T-cell (primary cell): ENCODE data around the gene GGPS1. TPM values are rescaled to one million over a fixed set of nuclear protein-coding genes. Genes with fewer than 3 reads are reported as not detected.

Experiments
- ATAC-seq, 4 experiments: fragments of 200-7000 bp in 3 of 4; fragments of 150-1000 bp in 1 of 4; cut with Tn5 transposase; replicated peaks in 1 of 4; 1 replicate in 3 of 4; 2 replicates in 1 of 4; pipeline ENCODE4 v1.10.0; 2021; ENCODE audit warnings: moderate library complexity in 3 of 4, mild to moderate bottlenecking in 2 of 4, moderate number of reproducible peaks in 1 of 4
- CTCF ChIA-PET, 2 donors: fragments of 300-600 bp; sonication (Branson Sonifier 250); formaldehyde crosslinking; loops; one replicate each; lab custom pipeline; 2022; ENCODE audit warnings: antibody characterized with exemption in 2 of 2; lab: Charles Lee
- POLR2A ChIA-PET, 2 donors: fragments of 300-600 bp; sonication (Branson Sonifier 250); formaldehyde crosslinking; loops; one replicate each; lab custom pipeline; 2022; ENCODE audit warnings: antibody characterized with exemption in 2 of 2; lab: Charles Lee
- DNase-seq, 35 experiments: peaks; one replicate each; pipeline versions ENCODE4 v3.0.0 to v3.0.0-alpha.2; 2013 to 2023
- H3K27ac ChIP-seq: one replicate; pipeline ENCODE4 v1.5.1; 2013; ENCODE audit warnings: low read length
- H3K27me3 ChIP-seq, 2 experiments: replicated peaks in 1 of 2; 1 replicate in 1 of 2; 2 replicates in 1 of 2; pipeline versions ENCODE4 v1.6.1 to v1.7.0; 2013; ENCODE audit warnings: low read length in 1 of 2, mixed read lengths in 1 of 2; ENCODE audit not compliant: control insufficient read depth in 2 of 2, insufficient read depth in 2 of 2; ENCODE audit errors: extremely low read depth in 1 of 2
- H3K36me3 ChIP-seq, 2 donors: 1 replicate in 1 of 2; 2 replicates in 1 of 2; pipeline versions ENCODE4 v1.6.1 to v1.7.0; 2013; ENCODE audit warnings: low read length in 1 of 2; ENCODE audit not compliant: control insufficient read depth in 2 of 2, insufficient read depth in 1 of 2; ENCODE audit errors: extremely low read depth in 1 of 2
- H3K4me1 ChIP-seq, 2 experiments: 1 replicate in 1 of 2; 2 replicates in 1 of 2; pipeline versions ENCODE4 v1.6.1 to v1.7.0; 2013; ENCODE audit warnings: low read length in 2 of 2, mixed read lengths in 1 of 2; ENCODE audit not compliant: insufficient read depth in 2 of 2, control insufficient read depth in 1 of 2; ENCODE audit errors: extremely low read depth in 1 of 2
- H3K4me3 ChIP-seq, 2 donors: 1 replicate in 1 of 2; 2 replicates in 1 of 2; pipeline versions ENCODE4 v1.5.1 to v1.7.0; 2013; ENCODE audit warnings: mild to moderate bottlenecking in 2 of 2, low read length in 1 of 2, moderate library complexity in 1 of 2; ENCODE audit not compliant: control insufficient read depth in 1 of 2; ENCODE audit errors: extremely low read depth in 1 of 2
- H3K9me3 ChIP-seq: 2 replicates; pipeline ENCODE4 v1.7.0; 2013
- H3K27ac Mint-ChIP-seq, 2 donors: one replicate each; pipeline ENCODE4 v1.8.0; 2020 to 2021; ENCODE audit warnings: mild to moderate bottlenecking in 2 of 2, mixed read lengths in 2 of 2
- H3K27me3 Mint-ChIP-seq, 2 donors: one replicate each; pipeline ENCODE4 v1.8.0; 2021 to 2022; ENCODE audit warnings: mixed read lengths in 2 of 2
- H3K36me3 Mint-ChIP-seq: one replicate; pipeline ENCODE4 v1.8.0; 2021; ENCODE audit warnings: mixed read lengths
- H3K4me1 Mint-ChIP-seq, 3 donors: one replicate each; pipeline ENCODE4 v1.8.0; 2020 to 2022; ENCODE audit warnings: mixed read lengths in 3 of 3, mild to moderate bottlenecking in 1 of 3
- H3K4me3 Mint-ChIP-seq, 3 donors: one replicate each; pipeline ENCODE4 v1.8.0; 2020 to 2022; ENCODE audit warnings: mild to moderate bottlenecking in 3 of 3, mixed read lengths in 3 of 3, moderate library complexity in 3 of 3
- H3K9me3 Mint-ChIP-seq, 3 donors: one replicate each; pipeline ENCODE4 v1.8.0; 2020 to 2022; ENCODE audit warnings: mixed read lengths in 3 of 3
- WGBS: methylation state at CpG from one replicate; pipeline ENCODE4 v1.1.5; 2013; ENCODE audit warnings: missing lambda C conversion rate; ENCODE audit not compliant: insufficient coverage; 5-methylcytosine and 5-hydroxymethylcytosine counted together
- total RNA-seq, 35 experiments: library from RNA in 6 of 35; stranded (reverse) in 6 of 35; fragments of 120-200 nt in 1 of 35; gene quantifications; one replicate each; pipeline versions ENCODE4 v1.2.1 to v1.2.4 and lab custom pipeline; 2013 to 2026

GGPS1 gene
- total RNA-seq, 5 donors from 2014 or later (not counting 1 experiment from before 2014, with no cell fraction given) = 32.2 to 44.0 (median 39.8) TPM

GRCh38 chr1:235292790-235293189 lies 35.6 kb upstream of the GGPS1 start:
- ChIA-PET POLR2A (interaction anchor here (0.5 to 1.4 kb wide), 4 partner anchors 12 to 22 kb away, joined by 3 to 5 read pairs (median 4); no protein-coding TSS in a partner anchor), CTCF (interaction anchor here (0.6 to 1.2 kb wide), 4 partner anchors 12 to 239 kb away, joined by 3 read pairs; no protein-coding TSS in a partner anchor)
- no peaks in the 10 kb centered on the region for H3K27me3 ChIP-seq
- Mint-ChIP-seq H3K36me3 (peaks cover 8% of the 10 kb centered on the region), H3K9me3 (no peaks in the 10 kb centered on the region), H3K27ac (peak overlapping the region in 1 of 2 donors; percentile 64), H3K4me1 (peaks cover 69 to 79% (median 73%) of the 10 kb centered on the region in 3 donors), H3K27me3 (no peaks in the 10 kb centered on the region), H3K4me3 (peak overlapping the region in 1 of 3 donors; percentile 26)
- H3K36me3 ChIP-seq = no peaks in the 10 kb centered on the region
- DNase-seq = no peak
- no peak for ATAC-seq
- WGBS = no CpG with 5 or more reads among the region's 4 CpGs
- H3K27ac ChIP-seq = peak overlapping the region; percentile 22
- peaks cover 3% of the 10 kb centered on the region for H3K9me3 ChIP-seq
- H3K4me3 ChIP-seq = no peak overlapping the region
- H3K4me1 ChIP-seq = peaks cover 24 to 52% of the 10 kb centered on the region in 2 experiments

- Histone ChIP-seq H3K27ac (peak overlapping the region; percentile 58), H3K9me3 (peaks cover 3% of the 10 kb centered on the region), H3K36me3 (no peaks in the 10 kb centered on the region), H3K4me1 (peaks cover 27 to 49% of the 10 kb centered on the region in 2 experiments), H3K27me3 (no peaks in the 10 kb centered on the region), H3K4me3 (no peak overlapping the region)
- no peaks in the 10 kb centered on the region for H3K27me3 Mint-ChIP-seq
- ChIA-PET CTCF (interaction anchor here in 1 of 2 donors (0.7 to 1.2 kb wide), 2 partner anchors 12 to 37 kb away, joined by 3 read pairs; no protein-coding TSS in a partner anchor), POLR2A (interaction anchor here (0.5 to 1.4 kb wide), 4 partner anchors 11 to 177 kb away, joined by 3 to 5 read pairs (median 4); no protein-coding TSS in a partner anchor)
- H3K36me3 Mint-ChIP-seq = peaks cover 8% of the 10 kb centered on the region
- no peaks in the 10 kb centered on the region for H3K9me3 Mint-ChIP-seq
- H3K27ac Mint-ChIP-seq = peak overlapping the region; percentile 73 to 77
- H3K4me3 Mint-ChIP-seq = no peak overlapping the region
- peaks cover 66 to 75% (median 71%) of the 10 kb centered on the region in 3 donors for H3K4me1 Mint-ChIP-seq
- ATAC-seq (no peak), DNase-seq (no peak)
These were observed 34.9 kb upstream of the GGPS1 start for GRCh38 chr1:235293322-235293942.

GRCh38 chr1:235295902-235296350 lies 32.4 kb upstream of the GGPS1 start:
- WGBS = 97% methylated on average over 3 of the region's 5 CpGs
- H3K9me3 Mint-ChIP-seq = no peaks in the 10 kb centered on the region

GRCh38 chr1:235296729-235297128 lies 31.6 kb upstream of the GGPS1 start:
- peak overlapping the region in 1 of 3 donors; percentile 59 for H3K4me3 Mint-ChIP-seq
- Histone ChIP-seq H3K27ac (peak overlapping the region; percentile 85), H3K9me3 (peaks cover 3% of the 10 kb centered on the region), H3K27me3 (no peaks in the 10 kb centered on the region), H3K4me1 (peaks cover 33 to 58% of the 10 kb centered on the region in 2 experiments), H3K36me3 (no peaks in the 10 kb centered on the region), H3K4me3 (no peak overlapping the region)
- WGBS = no CpG with 5 or more reads among the region's 1 CpG
- ChIA-PET POLR2A (interaction anchor here in 1 of 2 donors (0.6 kb wide), 1 partner anchor 16 kb away, joined by 3 read pairs; no protein-coding TSS in a partner anchor), CTCF (no interaction called here)
- ATAC-seq = no peak
- H3K4me1 Mint-ChIP-seq = peaks cover 67 to 70% (median 68%) of the 10 kb centered on the region in 3 donors
- peaks cover 4% of the 10 kb centered on the region for H3K36me3 Mint-ChIP-seq
- H3K27ac Mint-ChIP-seq = peak overlapping the region; percentile 77 to 87
- H3K27me3 Mint-ChIP-seq = no peaks in the 10 kb centered on the region
- DNase-seq = peak in 1 of 35 experiments; percentile 51
- H3K9me3 Mint-ChIP-seq = no peaks in the 10 kb centered on the region

More at GRCh38 chr1:235295902-235296350, 32.4 kb upstream of the GGPS1 start:
- no peaks in the 10 kb centered on the region for H3K27me3 ChIP-seq
- H3K27me3 Mint-ChIP-seq = no peaks in the 10 kb centered on the region
- no peak overlapping the region for H3K4me3 ChIP-seq
- peak overlapping the region; percentile 85 for H3K27ac ChIP-seq
- CTCF ChIA-PET = no interaction called here
- ATAC-seq (no peak), DNase-seq (no peak)
- H3K36me3 ChIP-seq = no peaks in the 10 kb centered on the region
- peaks cover 65 to 71% (median 70%) of the 10 kb centered on the region in 3 donors for H3K4me1 Mint-ChIP-seq
- POLR2A ChIA-PET = no interaction called here
- H3K36me3 Mint-ChIP-seq = peaks cover 4% of the 10 kb centered on the region
- H3K9me3 ChIP-seq = peaks cover 3% of the 10 kb centered on the region
- peaks cover 33 to 55% of the 10 kb centered on the region in 2 experiments for H3K4me1 ChIP-seq
- peak overlapping the region; percentile 29 to 89 for H3K27ac Mint-ChIP-seq
- H3K4me3 Mint-ChIP-seq = peak overlapping the region in 1 of 3 donors; percentile 6

- CTCF ChIA-PET = no interaction called here
- Histone ChIP-seq H3K4me1 (peaks cover 36 to 56% of the 10 kb centered on the region in 2 experiments), H3K4me3 (peak overlapping the region; percentile 0 to 15), H3K9me3 (peaks cover 3% of the 10 kb centered on the region), H3K27ac (peak overlapping the region; percentile 85), H3K36me3 (no peaks in the 10 kb centered on the region), H3K27me3 (no peaks in the 10 kb centered on the region)
- H3K4me1 Mint-ChIP-seq = peaks cover 66 to 69% (median 66%) of the 10 kb centered on the region in 3 donors
- peak overlapping the region; percentile 77 to 87 for H3K27ac Mint-ChIP-seq
- peak; percentile 73 to 83 (median 80) for ATAC-seq
- peak overlapping the region; percentile 59 to 69 (median 64) for H3K4me3 Mint-ChIP-seq
- H3K27me3 Mint-ChIP-seq = no peaks in the 10 kb centered on the region
- DNase-seq = peak in 2 of 35 experiments; percentile 8 to 83
- H3K9me3 Mint-ChIP-seq = no peaks in the 10 kb centered on the region
- WGBS = no CpG with 5 or more reads among the region's 3 CpGs
- POLR2A ChIA-PET = no interaction called here
- peaks cover 4% of the 10 kb centered on the region for H3K36me3 Mint-ChIP-seq
These were observed 30.8 kb upstream of the GGPS1 start for GRCh38 chr1:235297579-235297978.

- no peaks in the 10 kb centered on the region for H3K36me3 ChIP-seq
- Mint-ChIP-seq H3K27ac (peak overlapping the region; percentile 74), H3K4me3 (peak overlapping the region; percentile 11 to 59 (median 21)), H3K36me3 (peaks cover 4% of the 10 kb centered on the region), H3K27me3 (no peaks in the 10 kb centered on the region), H3K4me1 (peaks cover 63 to 67% (median 64%) of the 10 kb centered on the region in 3 donors), H3K9me3 (no peaks in the 10 kb centered on the region)
- peak overlapping the region; percentile 76 for H3K27ac ChIP-seq
- ChIA-PET CTCF (interaction anchor here in 1 of 2 donors (0.6 kb wide), 1 partner anchor 699 kb away, joined by 3 read pairs; no protein-coding TSS in a partner anchor), POLR2A (interaction anchor here in 1 of 2 donors (1.1 to 1.5 kb wide), 2 partner anchors 28 to 40 kb away, joined by 3 to 7 read pairs; no protein-coding TSS in a partner anchor)
- no peaks in the 10 kb centered on the region for H3K27me3 ChIP-seq
- peaks cover 32 to 60% of the 10 kb centered on the region in 2 experiments for H3K4me1 ChIP-seq
- DNase-seq (no peak), ATAC-seq (peak in 1 of 4 experiments; percentile 32)
- WGBS = 0% methylated on average over 1 of the region's 2 CpGs
- H3K4me3 ChIP-seq = no peak overlapping the region
- peaks cover 3% of the 10 kb centered on the region for H3K9me3 ChIP-seq
These were observed 29.6 kb upstream of the GGPS1 start for GRCh38 chr1:235298758-235299157.
